Left ventricle myocardium inferior (tissue), 1 donor: ENCODE results near the gene HAUS6. TPM values are rescaled to one million over a fixed set of nuclear protein-coding genes. Genes with fewer than 3 reads are reported as not detected.

ENCODE experiments used
- DNase-seq: peaks from one replicate; pipeline ENCODE4 v3.0.0-alpha.2; 2020
- H3K27ac ChIP-seq: fragments of 200-600 bp; replicated peaks from 2 replicates; pipeline ENCODE4 v1.8.0; 2021
- H3K27me3 ChIP-seq: fragments of 200-600 bp; 2 replicates; pipeline ENCODE4 v1.8.0; 2021; ENCODE audit warnings: low read depth
- H3K36me3 ChIP-seq: fragments of 200-600 bp; 2 replicates; pipeline ENCODE4 v1.8.0; 2021
- H3K4me1 ChIP-seq: fragments of 200-600 bp; 2 replicates; pipeline ENCODE4 v1.8.0; 2021
- H3K4me3 ChIP-seq: fragments of 200-600 bp; 2 replicates; pipeline ENCODE4 v1.8.0; 2021; ENCODE audit warnings: mild to moderate bottlenecking, moderate library complexity
- H3K9me3 ChIP-seq: fragments of 200-600 bp; replicated peaks from 2 replicates; pipeline ENCODE4 v1.8.0; 2021
- intact Hi-C: fragments of 100-400 bp; cut with micrococcal nuclease; formaldehyde crosslinking; loops from one replicate; pipeline ENCODE4 v1.11.0; 2022
- total RNA-seq: library from RNA; stranded (reverse); fragmentation: NEBNext Ultra II Directional; extraction: Animal tissue kit (Norgen Biotek cat#: 25700); gene quantifications from one replicate; pipeline ENCODE4 v1.2.1, GENCODE V29; 2021
- TF ChIP-seq, protein P1 (sequence below): fragments of 200-600 bp; IDR thresholded peaks from 2 replicates; pipeline ENCODE4 v1.8.0; 2021; ENCODE audit warnings: antibody characterized with exemption, mild to moderate bottlenecking, borderline replicate concordance
- donor health status: DM: no; HTN: yes; CAD: no; lungs with severe emphysema.

Gene HAUS6
- total RNA-seq, 1 donor from 2014 or later: 5.6 TPM

DNA sequence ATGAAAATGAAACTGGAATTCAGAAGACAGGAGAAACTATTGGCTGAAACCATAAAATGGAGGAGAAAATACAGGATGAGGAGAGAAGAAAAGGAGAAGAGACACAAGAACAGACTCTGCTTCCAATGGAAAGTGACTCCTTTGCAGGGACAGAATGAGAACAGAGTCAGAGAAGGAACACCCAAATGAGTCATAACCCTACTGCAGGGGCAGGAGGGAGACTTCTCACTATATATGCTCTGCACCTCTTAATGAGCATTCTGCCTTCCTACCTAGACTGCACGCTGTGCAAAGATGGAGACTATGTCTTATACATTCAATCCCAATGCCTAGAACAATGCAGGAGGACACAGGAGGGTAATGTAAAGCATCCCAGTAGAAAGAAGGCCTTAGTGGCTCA lies 71.8 kb downstream of the HAUS6 start:
- Histone ChIP-seq H3K27me3 (peaks cover 15% of the 10 kb centered on the region), H3K36me3 (no peaks in the 10 kb centered on the region), H3K27ac (no peak overlapping the region), H3K9me3 (no peaks in the 10 kb centered on the region), H3K4me1 (peaks cover 4% of the 10 kb centered on the region), H3K4me3 (no peak overlapping the region)
- DNase-seq: no peak
- TF ChIP-seq, protein P1, sequence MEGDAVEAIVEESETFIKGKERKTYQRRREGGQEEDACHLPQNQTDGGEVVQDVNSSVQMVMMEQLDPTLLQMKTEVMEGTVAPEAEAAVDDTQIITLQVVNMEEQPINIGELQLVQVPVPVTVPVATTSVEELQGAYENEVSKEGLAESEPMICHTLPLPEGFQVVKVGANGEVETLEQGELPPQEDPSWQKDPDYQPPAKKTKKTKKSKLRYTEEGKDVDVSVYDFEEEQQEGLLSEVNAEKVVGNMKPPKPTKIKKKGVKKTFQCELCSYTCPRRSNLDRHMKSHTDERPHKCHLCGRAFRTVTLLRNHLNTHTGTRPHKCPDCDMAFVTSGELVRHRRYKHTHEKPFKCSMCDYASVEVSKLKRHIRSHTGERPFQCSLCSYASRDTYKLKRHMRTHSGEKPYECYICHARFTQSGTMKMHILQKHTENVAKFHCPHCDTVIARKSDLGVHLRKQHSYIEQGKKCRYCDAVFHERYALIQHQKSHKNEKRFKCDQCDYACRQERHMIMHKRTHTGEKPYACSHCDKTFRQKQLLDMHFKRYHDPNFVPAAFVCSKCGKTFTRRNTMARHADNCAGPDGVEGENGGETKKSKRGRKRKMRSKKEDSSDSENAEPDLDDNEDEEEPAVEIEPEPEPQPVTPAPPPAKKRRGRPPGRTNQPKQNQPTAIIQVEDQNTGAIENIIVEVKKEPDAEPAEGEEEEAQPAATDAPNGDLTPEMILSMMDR: no peak
- intact Hi-C loops: no loop called here

DNA sequence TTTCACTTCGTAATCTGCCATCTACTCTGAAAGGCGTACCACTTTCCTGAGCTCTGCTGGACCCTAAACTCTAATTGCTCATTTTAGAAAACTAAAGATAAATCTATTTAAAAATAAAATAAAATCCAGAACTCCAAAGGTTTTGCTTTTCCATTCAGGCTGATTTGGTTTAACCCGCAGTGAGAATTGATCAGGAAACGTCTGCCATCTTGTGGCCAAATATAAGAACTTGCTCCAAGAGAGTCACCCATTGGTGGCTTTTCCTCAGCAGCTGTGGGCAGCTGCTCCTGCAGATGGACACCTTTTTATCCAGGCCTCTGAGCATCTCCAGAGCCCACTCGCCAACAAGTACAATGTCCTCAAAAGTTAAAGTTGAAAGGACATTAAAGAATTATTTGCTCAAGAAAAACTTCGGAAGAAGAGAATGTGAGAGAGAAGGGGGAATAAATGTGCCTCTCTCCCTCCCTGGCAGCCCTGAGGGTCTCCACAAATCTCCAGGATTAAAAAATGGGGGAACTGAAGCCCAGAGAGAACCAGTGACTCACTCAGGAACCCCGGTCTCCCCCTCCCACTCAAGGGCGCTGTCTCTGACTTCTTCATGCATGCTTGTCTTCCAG lies 73.8 kb downstream of the HAUS6 start:
- peaks cover 4% of the 10 kb centered on the region for H3K4me1 ChIP-seq
- no peaks in the 10 kb centered on the region for H3K36me3 ChIP-seq
- H3K9me3 ChIP-seq: no peaks in the 10 kb centered on the region
- intact Hi-C loops: loop anchor here (5.0 kb wide), 1 partner anchor 772 kb away; no protein-coding TSS in a partner anchor
- no peak overlapping the region for H3K27ac ChIP-seq
- no peak overlapping the region for H3K4me3 ChIP-seq
- DNase-seq: no peak
- H3K27me3 ChIP-seq: peaks cover 15% of the 10 kb centered on the region
- TF ChIP-seq, protein P1: peak; percentile 88

DNA sequence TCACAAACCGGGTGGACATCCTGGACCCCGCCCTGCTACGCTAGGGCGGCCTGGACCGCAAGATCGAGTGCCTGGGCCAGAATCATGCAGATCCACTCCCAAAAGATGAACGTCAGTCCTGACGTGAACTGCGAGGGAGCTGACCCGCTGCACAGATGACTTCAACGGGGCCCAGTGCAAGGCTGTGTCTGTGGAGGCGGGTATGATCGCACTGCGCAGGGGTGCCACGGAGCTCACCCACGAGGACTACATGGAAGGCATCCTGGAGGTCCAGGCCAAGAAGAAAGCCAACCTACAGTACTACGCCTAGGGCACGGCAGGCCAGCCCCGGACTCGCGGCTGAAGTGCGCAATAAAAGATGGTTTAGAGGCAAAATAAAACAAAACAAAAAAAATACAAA lies 74.9 kb downstream of the HAUS6 start:
- H3K27ac ChIP-seq: no peak overlapping the region
- H3K9me3 ChIP-seq: no peaks in the 10 kb centered on the region
- H3K36me3 ChIP-seq: no peaks in the 10 kb centered on the region
- peaks cover 10% of the 10 kb centered on the region for H3K27me3 ChIP-seq
- H3K4me3 ChIP-seq: no peak overlapping the region
- TF ChIP-seq, protein P1: no peak
- no peak for DNase-seq
- H3K4me1 ChIP-seq: peaks cover 4% of the 10 kb centered on the region
- intact Hi-C loops: loop anchor here (5.0 kb wide), 1 partner anchor 771 kb away; no protein-coding TSS in a partner anchor

DNA sequence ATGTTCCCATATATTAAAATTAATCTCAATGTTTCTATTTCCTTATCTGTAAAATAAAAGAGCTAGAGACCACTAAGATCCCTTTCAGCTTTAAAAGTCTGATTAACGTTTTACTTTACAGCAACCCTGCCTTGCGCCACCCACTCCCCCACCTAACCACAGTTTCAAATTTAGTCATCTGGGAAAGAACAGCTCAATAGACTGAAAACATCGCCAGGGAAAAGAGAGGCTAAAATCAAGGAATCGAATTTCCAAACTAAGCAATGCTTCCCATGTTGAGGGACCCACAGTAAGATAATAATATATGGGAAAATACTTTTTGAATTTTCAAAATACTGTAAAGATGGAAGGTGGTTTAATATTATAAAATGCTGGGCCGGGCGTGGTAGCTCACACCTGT lies 76.3 kb downstream of the HAUS6 start:
- peaks cover 4% of the 10 kb centered on the region for H3K4me1 ChIP-seq
- TF ChIP-seq, protein P1: no peak
- no peaks in the 10 kb centered on the region for H3K9me3 ChIP-seq
- no peak for DNase-seq
- H3K27me3 ChIP-seq: peaks cover 4% of the 10 kb centered on the region
- H3K36me3 ChIP-seq: no peaks in the 10 kb centered on the region
- H3K27ac ChIP-seq: no peak overlapping the region
- H3K4me3 ChIP-seq: no peak overlapping the region
- intact Hi-C loops: loop anchor here (5.0 kb wide), 1 partner anchor 769 kb away; no protein-coding TSS in a partner anchor

DNA sequence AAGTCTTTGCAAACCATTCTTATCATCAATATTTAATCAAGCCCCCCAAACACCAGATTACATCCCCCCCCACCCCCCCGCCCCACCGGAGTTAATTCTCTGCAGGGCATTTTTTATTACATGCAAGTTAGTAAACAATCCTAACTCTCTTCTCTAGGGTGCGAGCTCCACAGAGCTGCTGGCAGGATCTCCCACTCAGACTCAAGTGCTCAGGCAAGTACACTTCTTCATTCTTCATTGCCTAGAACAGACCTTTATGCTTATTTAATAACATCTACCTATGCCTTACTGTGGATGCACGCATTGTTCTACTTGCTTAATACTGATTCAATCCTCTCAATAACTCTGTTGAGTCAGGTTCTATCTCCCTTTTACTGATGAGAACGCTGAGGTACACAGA lies 79.6 kb downstream of the HAUS6 start:
- H3K9me3 ChIP-seq: no peaks in the 10 kb centered on the region
- no peaks in the 10 kb centered on the region for H3K4me1 ChIP-seq
- H3K27ac ChIP-seq: no peak overlapping the region
- DNase-seq: no peak
- TF ChIP-seq, protein P1: no peak
- no peaks in the 10 kb centered on the region for H3K36me3 ChIP-seq
- intact Hi-C loops: no loop called here
- H3K27me3 ChIP-seq: peaks cover 4% of the 10 kb centered on the region
- H3K4me3 ChIP-seq: no peak overlapping the region
